ENCODE results near the gene ABCC2.

DNA sequence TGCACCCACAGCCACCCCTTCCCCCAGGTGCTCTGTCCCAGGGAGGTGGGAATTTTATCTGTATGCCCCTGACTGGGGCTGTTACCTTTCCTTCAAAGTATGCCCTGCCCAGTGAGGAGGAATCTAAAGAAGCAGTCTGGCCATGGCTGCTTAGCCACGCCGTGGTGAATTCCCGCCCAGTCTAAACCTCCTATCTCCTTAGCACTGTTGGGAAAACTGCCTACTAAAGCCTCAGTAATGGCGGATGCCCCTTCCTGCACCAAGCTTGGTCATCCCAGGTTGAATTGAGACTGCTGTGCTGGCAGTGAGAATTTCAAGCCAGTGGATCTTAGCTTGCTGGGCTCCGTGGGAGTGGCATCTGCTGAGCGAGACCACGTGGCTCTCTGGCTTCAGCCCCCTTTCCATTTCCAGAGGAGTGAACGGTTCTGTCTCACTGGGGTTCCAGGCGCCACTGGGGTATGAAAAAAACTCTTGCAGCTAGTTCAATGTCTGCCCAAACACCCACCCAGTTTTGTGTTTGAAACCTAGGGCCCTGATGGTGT is 87.2 kb downstream of the ABCC2 start:
- TF ChIP-seq POLR2A (IDR thresholded peaks at IDR 0.05): no peak
- TF ChIP-seq, protein P1, sequence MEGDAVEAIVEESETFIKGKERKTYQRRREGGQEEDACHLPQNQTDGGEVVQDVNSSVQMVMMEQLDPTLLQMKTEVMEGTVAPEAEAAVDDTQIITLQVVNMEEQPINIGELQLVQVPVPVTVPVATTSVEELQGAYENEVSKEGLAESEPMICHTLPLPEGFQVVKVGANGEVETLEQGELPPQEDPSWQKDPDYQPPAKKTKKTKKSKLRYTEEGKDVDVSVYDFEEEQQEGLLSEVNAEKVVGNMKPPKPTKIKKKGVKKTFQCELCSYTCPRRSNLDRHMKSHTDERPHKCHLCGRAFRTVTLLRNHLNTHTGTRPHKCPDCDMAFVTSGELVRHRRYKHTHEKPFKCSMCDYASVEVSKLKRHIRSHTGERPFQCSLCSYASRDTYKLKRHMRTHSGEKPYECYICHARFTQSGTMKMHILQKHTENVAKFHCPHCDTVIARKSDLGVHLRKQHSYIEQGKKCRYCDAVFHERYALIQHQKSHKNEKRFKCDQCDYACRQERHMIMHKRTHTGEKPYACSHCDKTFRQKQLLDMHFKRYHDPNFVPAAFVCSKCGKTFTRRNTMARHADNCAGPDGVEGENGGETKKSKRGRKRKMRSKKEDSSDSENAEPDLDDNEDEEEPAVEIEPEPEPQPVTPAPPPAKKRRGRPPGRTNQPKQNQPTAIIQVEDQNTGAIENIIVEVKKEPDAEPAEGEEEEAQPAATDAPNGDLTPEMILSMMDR (IDR thresholded peaks at IDR 0.05): no peak
